MM.1S (cell line): ENCODE data around the gene ABCA2.

Experiments used
- DNase-seq: peaks from one replicate; pipeline ENCODE4 v3.0.0-alpha.2; 2015
- H2AFZ ChIP-seq: fragments of 300-600 bp; sonication (generic); 2 replicates; pipeline ENCODE4 v1.6.0; 2016; ENCODE audit warnings: antibody characterized with exemption, low read length
- H3F3A ChIP-seq: fragments of 300-600 bp; sonication (generic); 2 replicates; pipeline ENCODE4 v1.6.1; 2016; ENCODE audit warnings: mild to moderate bottlenecking, antibody characterized with exemption, low read length, moderate library complexity, mixed read lengths; ENCODE audit not compliant: insufficient read depth
- H3K27ac ChIP-seq: fragments of 300-600 bp; sonication (generic); 2 replicates; pipeline ENCODE4 v1.5.1; 2016; ENCODE audit warnings: mild to moderate bottlenecking, low read length
- H3K27me3 ChIP-seq: fragments of 300-600 bp; sonication (generic); replicated peaks from 2 replicates; pipeline ENCODE4 v1.6.0; 2016; ENCODE audit warnings: low read length; ENCODE audit not compliant: insufficient read depth
- H3K36me3 ChIP-seq: fragments of 300-600 bp; sonication (generic); replicated peaks from 2 replicates; pipeline ENCODE4 v1.6.1; 2016; ENCODE audit warnings: mild to moderate bottlenecking, low read length, mixed read lengths; ENCODE audit not compliant: insufficient read depth
- H3K4me1 ChIP-seq: fragments of 300-600 bp; sonication (generic); 2 replicates; pipeline ENCODE4 v1.6.1; 2016; ENCODE audit warnings: low read length, mixed read lengths
- H3K4me2 ChIP-seq: fragments of 300-600 bp; sonication (generic); 2 replicates; pipeline ENCODE4 v1.6.0; 2016; ENCODE audit warnings: low read depth, low read length
- H3K4me3 ChIP-seq: fragments of 300-600 bp; sonication (generic); 2 replicates; pipeline ENCODE4 v1.5.1; 2016; ENCODE audit warnings: low read length, mixed read lengths
- H3K79me2 ChIP-seq: fragments of 300-600 bp; sonication (generic); 2 replicates; pipeline ENCODE4 v1.6.1; 2016; ENCODE audit warnings: mixed run types, low read length, mixed read lengths
- H3K9ac ChIP-seq: fragments of 300-600 bp; sonication (generic); 2 replicates; pipeline ENCODE4 v1.6.1; 2016; ENCODE audit warnings: low read length, mixed read lengths
- H3K9me2 ChIP-seq: fragments of 300-600 bp; sonication (generic); replicated peaks from 2 replicates; pipeline ENCODE4 v1.6.1; 2016; ENCODE audit warnings: mild to moderate bottlenecking, low read length, mixed read lengths; ENCODE audit not compliant: insufficient read depth
- H3K9me3 ChIP-seq: fragments of 300-600 bp; sonication (generic); replicated peaks from 2 replicates; pipeline ENCODE4 v1.6.1; 2016; ENCODE audit warnings: mild to moderate bottlenecking, low read length, mixed read lengths; ENCODE audit not compliant: insufficient read depth
- H4K20me1 ChIP-seq: fragments of 300-600 bp; sonication (generic); 2 replicates; pipeline ENCODE4 v1.6.1; 2016; ENCODE audit warnings: mild to moderate bottlenecking, low read length, moderate library complexity, mixed read lengths; ENCODE audit not compliant: insufficient read depth
- CTCF ChIP-seq: fragments of 300-600 bp; sonication (generic); IDR thresholded peaks from 2 replicates; pipeline ENCODE4 v1.5.1; 2016; ENCODE audit warnings: antibody characterized with exemption, low read length, mixed read lengths
- EZH2 ChIP-seq: fragments of 300-600 bp; sonication (generic); optimal IDR thresholded peaks from 2 replicates; pipeline ENCODE3; 2017; ENCODE audit warnings: low read depth, mild to moderate bottlenecking, antibody characterized with exemption, low read length, mixed read lengths
- EZH2phosphoT487 ChIP-seq: fragments of 300-600 bp; sonication (generic); IDR thresholded peaks from 2 replicates; pipeline ENCODE4 v1.6.1; 2018; ENCODE audit warnings: antibody characterized with exemption, low read length

ABCA2 gene

GRCh38 chr9:137046088-137046787 is 18.2 kb upstream of the ABCA2 start, which contains the start of gene NPDC1:
Gene NPDC1, minus strand, starts transcription at chr9:137046177. Its CDS starts 188 bp downstream, at chr9:137045989.
- no peaks in the 10 kb centered on the region for H3K9me2 ChIP-seq
- H3K4me1 ChIP-seq, result no peaks in the 10 kb centered on the region
- H3F3A ChIP-seq, result no peaks in the 10 kb centered on the region
- H3K4me2 ChIP-seq, result no peak within 1 kb of the TSS
- no peak within 1 kb of the TSS for H3K9ac ChIP-seq
- no peak within 1 kb of the TSS for H2AFZ ChIP-seq
- peaks cover 86% of the 10 kb centered on the region for H3K27me3 ChIP-seq
- no peak within 1 kb of the TSS for H3K27ac ChIP-seq
- H3K4me3 ChIP-seq, result no peak within 1 kb of the TSS
- H3K36me3 ChIP-seq, result no peaks in the 10 kb centered on the region
- DNase-seq, result peak; percentile 88
- H3K9me3 ChIP-seq, result no peaks in the 10 kb centered on the region
- H4K20me1 ChIP-seq, result no peaks in the 10 kb centered on the region
- no peaks in the 10 kb centered on the region for H3K79me2 ChIP-seq
- peak; percentile 80 for TF ChIP-seq CTCF
- TF ChIP-seq EZH2, result peak; percentile 69
- no peak; the same call in 1 of the 2 replicates for TF ChIP-seq EZH2phosphoT487

- Histone ChIP-seq H3K4me2 (no peak overlapping the region), H3K9ac (no peak overlapping the region), H3K4me3 (no peak overlapping the region), H2AFZ (no peak overlapping the region), H3K9me3 (no peaks in the 10 kb centered on the region), H3K36me3 (no peaks in the 10 kb centered on the region), H3K4me1 (no peaks in the 10 kb centered on the region), H3K9me2 (no peaks in the 10 kb centered on the region), H4K20me1 (no peaks in the 10 kb centered on the region), H3K27me3 (peaks cover 86% of the 10 kb centered on the region), H3F3A (no peaks in the 10 kb centered on the region), H3K79me2 (no peaks in the 10 kb centered on the region), H3K27ac (no peak overlapping the region)
- DNase-seq, result no peak
- TF ChIP-seq EZH2phosphoT487 (no peak), EZH2 (peak; percentile 90)
These were observed 17.5 kb upstream of the ABCA2 start for GRCh38 chr9:137045294-137046087.

GRCh38 chr9:137044502-137045177 is 16.6 kb upstream of the ABCA2 start:
- H3K27me3 ChIP-seq, result peaks cover 84% of the 10 kb centered on the region
- no peaks in the 10 kb centered on the region for H3K79me2 ChIP-seq
- no peaks in the 10 kb centered on the region for H3K36me3 ChIP-seq
- H3K9ac ChIP-seq, result no peak overlapping the region
- H3K4me2 ChIP-seq, result no peak overlapping the region
- H3K9me2 ChIP-seq, result no peaks in the 10 kb centered on the region
- no peak overlapping the region for H3K4me3 ChIP-seq
- H3K27ac ChIP-seq, result no peak overlapping the region
- no peaks in the 10 kb centered on the region for H4K20me1 ChIP-seq
- no peak for DNase-seq
- TF ChIP-seq CTCF, result no peak
- TF ChIP-seq EZH2phosphoT487, result no peak
- no peak for TF ChIP-seq EZH2
- H3F3A ChIP-seq, result no peaks in the 10 kb centered on the region
- no peaks in the 10 kb centered on the region for H3K4me1 ChIP-seq
- H3K9me3 ChIP-seq, result no peaks in the 10 kb centered on the region
- H2AFZ ChIP-seq, result no peak overlapping the region
